CD14-positive monocyte (primary cell): ENCODE data around the gene ALOX12B. TPM values are rescaled to one million over a fixed set of nuclear protein-coding genes. Genes with fewer than 3 reads are reported as not detected.
"Not testable (repeated sequence)": the region's sequence is repeated elsewhere in the genome, so short reads cannot be mapped to it uniquely, and the experiment has no call there.

Experiments used
- DNase-seq, 3 donors: peaks; one replicate each; pipeline ENCODE4 v3.0.0-alpha.2; 2011 to 2022
- H2AFZ ChIP-seq: 2 replicates; pipeline ENCODE4 v1.6.0; 2012; ENCODE audit warnings: mild to moderate bottlenecking, low read depth, low read length, inconsistent platforms; ENCODE audit not compliant: insufficient read depth, poor library complexity, severe bottlenecking
- H3K27ac ChIP-seq, 2 donors: 1 replicate in 1 of 2; 2 replicates in 1 of 2; pipeline ENCODE4 v1.5.1; 2012 to 2013; ENCODE audit warnings: low read length in 2 of 2, control low read depth in 1 of 2, inconsistent platforms in 1 of 2, low read depth in 1 of 2, mild to moderate bottlenecking in 1 of 2
- H3K27me3 ChIP-seq, 2 donors: one replicate each; pipeline versions ENCODE4 v1.6.0 to v1.6.1; 2011 to 2013; ENCODE audit warnings: low read length in 2 of 2; ENCODE audit not compliant: control insufficient read depth in 2 of 2, insufficient read depth in 2 of 2
- H3K36me3 ChIP-seq, 2 donors: replicated peaks in 1 of 2; 1 replicate in 1 of 2; 2 replicates in 1 of 2; pipeline versions ENCODE4 v1.5.1 to v1.6.1; 2012 to 2013; ENCODE audit warnings: low read length in 2 of 2, control low read depth in 1 of 2, inconsistent platforms in 1 of 2, mild to moderate bottlenecking in 1 of 2; ENCODE audit not compliant: insufficient read depth in 2 of 2, control insufficient read depth in 1 of 2
- H3K4me1 ChIP-seq, 2 donors: 1 replicate in 1 of 2; 2 replicates in 1 of 2; pipeline versions ENCODE4 v1.5.1 to v1.6.1; 2012 to 2013; ENCODE audit warnings: low read length in 2 of 2, control low read depth in 1 of 2, inconsistent platforms in 1 of 2, mild to moderate bottlenecking in 1 of 2, moderate library complexity in 1 of 2; ENCODE audit not compliant: insufficient read depth in 2 of 2, control insufficient read depth in 1 of 2
- H3K4me2 ChIP-seq: replicated peaks from 2 replicates; pipeline ENCODE3; 2012; ENCODE audit warnings: low read length, moderate library complexity, mild to moderate bottlenecking; ENCODE audit not compliant: poor library complexity, severe bottlenecking; ENCODE audit errors: extremely low read depth
- H3K4me3 ChIP-seq, 3 experiments: fragments of 200-600 bp in 1 of 3; sonication (generic) in 1 of 3; replicated peaks in 1 of 3; 1 replicate in 2 of 3; 2 replicates in 1 of 3; pipeline ENCODE4 v1.5.1; 2011 to 2013; ENCODE audit warnings: low read length in 3 of 3, mild to moderate bottlenecking in 3 of 3, control low read depth in 2 of 3, low read depth in 2 of 3, inconsistent platforms in 1 of 3, moderate library complexity in 1 of 3
- H3K79me2 ChIP-seq: 2 replicates; pipeline ENCODE4 v1.6.0; 2012; ENCODE audit warnings: mild to moderate bottlenecking, control low read depth, inconsistent platforms, low read length, moderate library complexity; ENCODE audit not compliant: insufficient read depth
- H3K9ac ChIP-seq: 2 replicates; pipeline ENCODE4 v1.6.0; 2017; ENCODE audit warnings: low read length, mild to moderate bottlenecking; ENCODE audit not compliant: insufficient read depth, poor library complexity, severe bottlenecking
- H3K9me3 ChIP-seq, 2 donors: replicated peaks in 1 of 2; 1 replicate in 1 of 2; 2 replicates in 1 of 2; pipeline versions ENCODE4 v1.5.1 to v1.6.1; 2012 to 2013; ENCODE audit warnings: low read length in 2 of 2, control low read depth in 1 of 2; ENCODE audit not compliant: control insufficient read depth in 1 of 2, insufficient read depth in 1 of 2
- H4K20me1 ChIP-seq: 2 replicates; pipeline ENCODE4 v1.6.0; 2012; ENCODE audit warnings: mild to moderate bottlenecking, low read length, control low read depth, moderate library complexity; ENCODE audit not compliant: insufficient read depth
- H3K27ac Mint-ChIP-seq, 7 donors: one replicate each; pipeline ENCODE4 v1.8.0; 2020; ENCODE audit warnings: mild to moderate bottlenecking in 7 of 7, mixed read lengths in 7 of 7, moderate library complexity in 6 of 7, inconsistent platforms in 2 of 7
- H3K27me3 Mint-ChIP-seq, 3 donors: one replicate each; pipeline ENCODE4 v1.8.0; 2021 to 2022; ENCODE audit warnings: low read depth in 3 of 3, mild to moderate bottlenecking in 3 of 3, mixed read lengths in 3 of 3, moderate library complexity in 3 of 3, inconsistent platforms in 1 of 3
- H3K36me3 Mint-ChIP-seq, 2 donors: one replicate each; pipeline ENCODE4 v1.8.0; 2020; ENCODE audit warnings: mixed read lengths in 2 of 2, inconsistent platforms in 1 of 2, mild to moderate bottlenecking in 1 of 2
- H3K4me1 Mint-ChIP-seq: one replicate; pipeline ENCODE4 v1.8.0; 2020; ENCODE audit warnings: mild to moderate bottlenecking, mixed read lengths
- H3K4me3 Mint-ChIP-seq, 2 donors: one replicate each; pipeline ENCODE4 v1.8.0; 2020; ENCODE audit warnings: mild to moderate bottlenecking in 2 of 2, mixed read lengths in 2 of 2, moderate library complexity in 1 of 2
- H3K9me3 Mint-ChIP-seq, 7 donors: one replicate each; pipeline ENCODE4 v1.8.0; 2020 to 2022; ENCODE audit warnings: mixed read lengths in 7 of 7, mild to moderate bottlenecking in 6 of 7, moderate library complexity in 6 of 7, inconsistent platforms in 2 of 7
- WGBS: methylation state at CpG from one replicate; pipeline ENCODE4 v1.1.5; 2013; ENCODE audit warnings: missing lambda C conversion rate; ENCODE audit not compliant: insufficient coverage; 5-methylcytosine and 5-hydroxymethylcytosine counted together
- intact Hi-C, 2 donors: fragments of 100-400 bp; cut with micrococcal nuclease; formaldehyde crosslinking; loops; one replicate each; pipeline versions ENCODE4 v1.15.0 to v1.15.1; 2023
- polyA plus RNA-seq, 3 donors: library from polyadenylated mRNA; depleted of rRNA in 1 of 3; unstranded in 2 of 3; stranded (reverse) in 1 of 3; fragments of 300-500 nt in 2 of 3; fragments of >200 nt in 1 of 3; fragmentation: Illumina TruSeq in 2 of 3; gene quantifications; 1 replicate in 2 of 3; 2 replicates in 1 of 3; pipeline ENCODE4 v1.2.3, GENCODE V29; 2012 to 2021
- TF ChIP-seq, protein P1 (sequence below): fragments of 200-600 bp; IDR thresholded peaks from one replicate; pipeline ENCODE4 v1.8.0; 2022; ENCODE audit warnings: antibody characterized with exemption, mild to moderate bottlenecking

Gene ALOX12B
- polyA plus RNA-seq, 3 donors = not detected

DNA sequence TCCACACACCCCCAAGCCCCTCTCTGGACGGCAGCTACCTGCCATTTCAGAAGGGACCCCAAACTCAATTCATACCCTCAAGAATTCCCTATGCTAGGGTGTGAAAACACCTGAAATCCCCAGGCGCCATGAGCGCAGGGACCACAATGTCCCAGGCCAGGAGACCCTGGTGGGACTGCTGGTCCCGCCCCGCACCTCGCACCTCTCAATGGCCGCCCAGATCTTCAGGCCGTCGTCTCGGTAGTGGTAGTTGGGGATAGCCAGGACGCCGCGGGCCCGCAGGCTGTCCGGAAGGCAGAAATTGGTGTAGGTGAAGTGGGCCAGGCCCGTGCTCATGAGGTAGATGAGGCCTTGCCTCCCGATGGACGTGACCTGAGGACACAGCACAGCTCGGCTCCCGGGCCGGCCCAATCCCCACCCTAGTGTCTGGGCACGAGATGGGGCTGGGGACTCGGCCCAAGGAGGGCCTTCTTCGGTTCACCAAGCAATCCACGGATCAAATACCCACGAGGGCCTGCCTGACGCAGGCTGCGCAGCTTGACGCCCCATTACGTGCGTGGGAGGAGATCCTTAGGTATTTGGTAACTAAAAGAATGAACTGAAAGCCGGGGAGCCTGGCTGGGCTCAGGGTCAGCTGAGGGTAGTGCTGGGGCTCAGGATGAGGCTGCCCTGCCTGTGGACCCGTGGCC, 21.6 kb upstream of the ALOX12B start:
- no peaks in the 10 kb centered on the region for H4K20me1 ChIP-seq
- Mint-ChIP-seq H3K4me1 (peaks cover 9% of the 10 kb centered on the region), H3K36me3 (no peaks in the 10 kb centered on the region), H3K27me3 (peaks cover 25 to 55% (median 36%) of the 10 kb centered on the region in 3 donors), H3K9me3 (peaks cover 0 to 3% (median 1%) of the 10 kb centered on the region in 7 donors), H3K4me3 (peak overlapping the region in 1 of 2 donors; percentile 35), H3K27ac (no peak overlapping the region)
- peaks cover 0 to 29% of the 10 kb centered on the region in 2 donors for H3K27me3 ChIP-seq
- H3K4me3 ChIP-seq = no peak overlapping the region
- 93% methylated on average over 26 of the region's 33 CpGs for WGBS
- no peak for DNase-seq
- H3K9ac ChIP-seq = no peak overlapping the region
- no peaks in the 10 kb centered on the region for H3K9me3 ChIP-seq
- H3K4me1 ChIP-seq = peaks cover 9 to 11% of the 10 kb centered on the region in 2 donors
- no peaks in the 10 kb centered on the region for H3K36me3 ChIP-seq
- intact Hi-C loops = no loop called here
- H3K4me2 ChIP-seq = no peak overlapping the region
- TF ChIP-seq, protein P1, sequence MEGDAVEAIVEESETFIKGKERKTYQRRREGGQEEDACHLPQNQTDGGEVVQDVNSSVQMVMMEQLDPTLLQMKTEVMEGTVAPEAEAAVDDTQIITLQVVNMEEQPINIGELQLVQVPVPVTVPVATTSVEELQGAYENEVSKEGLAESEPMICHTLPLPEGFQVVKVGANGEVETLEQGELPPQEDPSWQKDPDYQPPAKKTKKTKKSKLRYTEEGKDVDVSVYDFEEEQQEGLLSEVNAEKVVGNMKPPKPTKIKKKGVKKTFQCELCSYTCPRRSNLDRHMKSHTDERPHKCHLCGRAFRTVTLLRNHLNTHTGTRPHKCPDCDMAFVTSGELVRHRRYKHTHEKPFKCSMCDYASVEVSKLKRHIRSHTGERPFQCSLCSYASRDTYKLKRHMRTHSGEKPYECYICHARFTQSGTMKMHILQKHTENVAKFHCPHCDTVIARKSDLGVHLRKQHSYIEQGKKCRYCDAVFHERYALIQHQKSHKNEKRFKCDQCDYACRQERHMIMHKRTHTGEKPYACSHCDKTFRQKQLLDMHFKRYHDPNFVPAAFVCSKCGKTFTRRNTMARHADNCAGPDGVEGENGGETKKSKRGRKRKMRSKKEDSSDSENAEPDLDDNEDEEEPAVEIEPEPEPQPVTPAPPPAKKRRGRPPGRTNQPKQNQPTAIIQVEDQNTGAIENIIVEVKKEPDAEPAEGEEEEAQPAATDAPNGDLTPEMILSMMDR = no peak
- no peak overlapping the region for H2AFZ ChIP-seq
- no peaks in the 10 kb centered on the region for H3K79me2 ChIP-seq
- H3K27ac ChIP-seq = no peak overlapping the region

GRCh38 chr17:8106980-8107379, 19.5 kb upstream of the ALOX12B start:
- intact Hi-C loops, H3K9ac ChIP-seq, DNase-seq, H3K4me2 ChIP-seq, H3K4me3 ChIP-seq, H3K9me3 Mint-ChIP-seq, H3K4me1 Mint-ChIP-seq, H2AFZ ChIP-seq, H4K20me1 ChIP-seq, H3K27ac Mint-ChIP-seq, H3K9me3 ChIP-seq, H3K36me3 Mint-ChIP-seq, H3K79me2 ChIP-seq, H3K36me3 ChIP-seq, H3K4me3 Mint-ChIP-seq, H3K27ac ChIP-seq: not testable (repeated sequence)
- H3K27me3 Mint-ChIP-seq = peaks cover 15 to 39% (median 23%) of the 10 kb centered on the region in 3 donors
- peaks cover 9 to 11% of the 10 kb centered on the region in 2 donors for H3K4me1 ChIP-seq
- peaks cover 0 to 22% of the 10 kb centered on the region in 2 donors for H3K27me3 ChIP-seq
- 100% methylated on average over 4 of the region's 4 CpGs for WGBS
